ENCODE measurements around the gene MED15. TPM values are rescaled to one million over a fixed set of nuclear protein-coding genes. Genes with fewer than 3 reads are reported as not detected.

MED15 gene
- total and polyA plus RNA-seq, 2 of the 8 experiments (the other 6 are each of a cell fraction or from before 2014, with no cell fraction given): 28.3 to 57.1 TPM

DNA sequence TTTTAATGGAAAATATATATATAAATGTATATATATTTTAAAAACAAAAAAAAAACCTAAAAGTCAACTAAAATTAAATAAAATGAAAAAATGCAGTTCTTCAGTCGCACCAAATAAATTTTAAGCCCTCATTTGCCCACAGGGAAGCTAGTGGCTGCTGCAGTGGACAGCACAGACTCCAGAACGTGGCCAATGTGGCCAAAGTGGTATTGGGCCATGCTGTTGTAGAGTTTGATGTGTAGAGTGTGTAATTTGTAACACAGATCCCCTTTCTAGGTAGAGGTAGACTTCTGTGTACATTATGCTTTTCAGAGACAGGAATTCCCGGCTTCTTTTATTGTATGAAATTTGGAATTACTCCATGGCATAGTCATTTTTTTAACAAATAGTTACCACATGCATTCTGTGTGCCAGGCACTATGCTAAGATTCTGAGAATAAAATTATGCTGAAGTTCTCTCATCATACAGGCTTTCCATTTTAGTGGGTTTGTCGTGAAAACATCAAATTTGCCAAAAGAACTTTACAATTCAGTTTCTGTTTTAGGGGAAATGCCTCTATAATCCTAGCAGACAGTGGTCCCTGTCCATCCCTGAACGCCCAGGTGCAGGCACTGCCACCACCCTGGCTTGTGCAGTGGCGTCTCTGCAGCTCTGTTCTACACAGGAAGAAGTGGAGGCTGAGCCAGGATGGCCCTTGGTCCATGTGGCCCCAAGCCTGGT lies 68.5 kb downstream of the MED15 start:
- no peaks in the 10 kb centered on the region; the same call in 1 of the 2 replicates for H3K79me1 ChIP-seq (ENCODE audit: low read depth, low read length)
- H3K14ac ChIP-seq (ENCODE audit: insufficient read length): no peak overlapping the region
- no peak overlapping the region for H2BK5ac ChIP-seq (ENCODE audit: low read depth, low read length)
- FAIRE-seq (no peak), DNase-seq (ENCODE audit: low read depth in 1 of 2, low spot score in 2 of 2) (no peak)
- H4K20me1 ChIP-seq (replicated peaks in 1 of 2; ENCODE audit: control insufficient read depth in 1 of 2, insufficient read depth in 2 of 2, low read length in 2 of 2): peaks cover 0 to 3% of the 10 kb centered on the region in 2 experiments
- H2BK12ac ChIP-seq (ENCODE audit: low read depth, low read length): no peak overlapping the region
- H3K27me3 ChIP-seq (replicated peaks in 1 of 4; ENCODE audit: control insufficient read depth in 3 of 4, extremely low read depth in 1 of 4, insufficient read depth in 3 of 4, low read length in 3 of 4): no peaks in the 10 kb centered on the region
- H3K23ac ChIP-seq (ENCODE audit: insufficient read length): no peak overlapping the region
- H2AFZ ChIP-seq (ENCODE audit: low read length): no peak overlapping the region
- no peaks in the 10 kb centered on the region for H3K23me2 ChIP-seq (ENCODE audit: low read depth, low read length)
- H3K4ac ChIP-seq (replicated peaks; ENCODE audit: insufficient read length, low read depth, low read length): no peak overlapping the region
- peaks cover 2 to 19% (median 12%) of the 10 kb centered on the region in 4 experiments for H3K36me3 ChIP-seq (ENCODE audit: control insufficient read depth in 2 of 4, insufficient read depth in 4 of 4, low read length in 3 of 4)
- no peak overlapping the region for H4K8ac ChIP-seq (ENCODE audit: extremely low read depth, insufficient read depth, low read length)
- no peak for TF ChIP-seq SRF (IDR thresholded peaks at IDR 0.05; ENCODE audit: low read depth, low read length)
- no peak for TF ChIP-seq GABPA (IDR thresholded peaks at IDR 0.05; ENCODE audit: borderline replicate concordance, insufficient read depth, low read length)
- TF ChIP-seq SP4 (IDR thresholded peaks at IDR 0.05; ENCODE audit: low read length): no peak
- TF ChIP-seq POLR2A (IDR thresholded peaks at IDR 0.05; ENCODE audit: control extremely low read depth in 1 of 2, low read depth in 2 of 2, low read length in 2 of 2): no peak
- no peak for TF ChIP-seq RAD21 (IDR thresholded peaks at IDR 0.05 in 1 of 2, conservative IDR thresholded peaks at IDR 0.05 in 1 of 2; ENCODE audit: low read depth in 2 of 2, low read length in 2 of 2)
- TF ChIP-seq SP2 (IDR thresholded peaks at IDR 0.05; ENCODE audit: low read length): no peak
- TF ChIP-seq RXRA (IDR thresholded peaks at IDR 0.05; ENCODE audit: insufficient read depth, low read depth, low read length): no peak
- TF ChIP-seq, protein P1, sequence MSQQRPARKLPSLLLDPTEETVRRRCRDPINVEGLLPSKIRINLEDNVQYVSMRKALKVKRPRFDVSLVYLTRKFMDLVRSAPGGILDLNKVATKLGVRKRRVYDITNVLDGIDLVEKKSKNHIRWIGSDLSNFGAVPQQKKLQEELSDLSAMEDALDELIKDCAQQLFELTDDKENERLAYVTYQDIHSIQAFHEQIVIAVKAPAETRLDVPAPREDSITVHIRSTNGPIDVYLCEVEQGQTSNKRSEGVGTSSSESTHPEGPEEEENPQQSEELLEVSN (IDR thresholded peaks at IDR 0.05): no peak
- no peak for TF ChIP-seq YY1 (IDR thresholded peaks at IDR 0.05; ENCODE audit: low read depth, low read length)
- no peak for TF ChIP-seq NANOG (IDR thresholded peaks at IDR 0.05; ENCODE audit: insufficient read depth, low read depth, low read length, poor library complexity, severe bottlenecking)
- H2BK120ac ChIP-seq (replicated peaks; ENCODE audit: low read depth, low read length): no peak overlapping the region
- no peak overlapping the region for H2BK20ac ChIP-seq (ENCODE audit: low read length)
- POLR2A ChIA-PET (ENCODE audit: partially characterized antibody): no interaction called here
- H4K91ac ChIP-seq (replicated peaks; ENCODE audit: insufficient read length, low read length): no peak overlapping the region
- no peak overlapping the region for H2AK5ac ChIP-seq (ENCODE audit: low read depth, low read length)
- H3K4me2 ChIP-seq (ENCODE audit: insufficient read depth in 1 of 2, low read depth in 2 of 2, low read length in 2 of 2): no peak overlapping the region
- no peak overlapping the region for H3K56ac ChIP-seq (replicated peaks; ENCODE audit: insufficient read length, low read depth, low read length)
- H3K9me3 ChIP-seq (ENCODE audit: insufficient read depth in 2 of 2, low read depth in 1 of 2, low read length in 1 of 2): no peaks in the 10 kb centered on the region
- H3K27ac ChIP-seq (ENCODE audit: low read depth, low read length): no peak overlapping the region
- no peak overlapping the region for H4K5ac ChIP-seq (ENCODE audit: insufficient read length, low read depth, low read length)
- CTCF ChIA-PET (ENCODE audit: partially characterized antibody): interaction anchor here (0.7 to 26.7 kb wide), 4 partner anchors 8 to 157 kb away, joined by 3 to 366 read pairs (median 186); no protein-coding TSS in a partner anchor
- H3K4me1 ChIP-seq (replicated peaks in 1 of 4; ENCODE audit: control insufficient read depth in 3 of 4, insufficient read depth in 4 of 4, low read length in 3 of 4): no peaks in the 10 kb centered on the region
- no peak overlapping the region for H2BK15ac ChIP-seq (ENCODE audit: low read length)
- no peak overlapping the region for H3K9ac ChIP-seq (replicated peaks in 1 of 4; ENCODE audit: extremely low read depth in 1 of 4, low read depth in 3 of 4, low read length in 3 of 4)
- H3K79me2 ChIP-seq (ENCODE audit: control insufficient read depth in 1 of 2, insufficient read depth in 2 of 2, low read length in 2 of 2): no peaks in the 10 kb centered on the region
- H3K18ac ChIP-seq (ENCODE audit: extremely low read depth, low read length): no peak overlapping the region
- WGBS, 2 experiments (ENCODE audit: extremely low coverage in 1 of 2, insufficient coverage in 1 of 2, insufficient read length in 1 of 2, insufficient replicate concordance in 2 of 2, low coverage in 1 of 2, low lambda C conversion rate in 2 of 2, missing lambda C conversion rate in 1 of 2): 91% methylated on average over 6 of the region's 6 CpGs; no CpG with 5 or more reads in 1 of the 2 experiments
- no peak overlapping the region for H3K4me3 ChIP-seq (ENCODE audit: extremely low read depth in 1 of 4, insufficient read depth in 2 of 4, low read depth in 3 of 4, low read length in 4 of 4)

All from H1 (cell line).